ENCODE results near the gene DOCK6.

DOCK6 gene

DNA sequence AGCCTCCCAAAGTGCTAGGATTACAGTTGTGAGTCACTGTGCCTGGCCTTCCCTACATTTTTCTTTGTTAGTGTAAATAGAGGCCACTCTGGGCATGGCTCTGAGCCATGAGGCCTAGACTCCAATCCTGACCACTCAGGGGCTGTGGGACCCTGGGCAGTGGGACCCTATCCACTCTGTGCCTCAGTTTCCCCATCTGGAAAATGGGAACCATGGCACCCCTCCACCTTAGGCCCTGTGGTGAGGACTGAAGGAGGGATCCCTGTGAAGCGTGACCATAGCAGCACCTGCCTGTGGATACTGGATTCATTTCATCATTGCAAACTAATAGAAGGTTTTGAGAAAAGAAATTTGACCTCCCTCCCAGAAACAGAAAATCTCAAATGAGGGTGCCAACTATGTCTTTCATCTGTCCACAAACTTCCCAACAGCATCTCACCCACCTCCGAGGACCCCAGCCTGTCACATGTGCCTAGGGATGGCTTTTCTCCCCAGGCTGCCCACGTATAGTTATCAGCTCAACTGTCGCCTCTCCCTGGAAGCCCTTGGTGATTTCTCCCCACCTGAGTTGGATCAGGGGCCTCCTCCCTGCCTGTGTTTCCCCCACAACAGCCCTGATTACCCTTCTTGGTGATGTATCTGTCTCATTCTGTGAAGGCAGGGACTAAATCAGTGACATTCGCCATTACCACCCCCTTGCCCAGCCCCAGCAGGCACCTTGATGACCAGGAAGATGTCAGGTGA lies 17.3 kb downstream of the DOCK6 start:
- DNase-seq, result no peak

DNA sequence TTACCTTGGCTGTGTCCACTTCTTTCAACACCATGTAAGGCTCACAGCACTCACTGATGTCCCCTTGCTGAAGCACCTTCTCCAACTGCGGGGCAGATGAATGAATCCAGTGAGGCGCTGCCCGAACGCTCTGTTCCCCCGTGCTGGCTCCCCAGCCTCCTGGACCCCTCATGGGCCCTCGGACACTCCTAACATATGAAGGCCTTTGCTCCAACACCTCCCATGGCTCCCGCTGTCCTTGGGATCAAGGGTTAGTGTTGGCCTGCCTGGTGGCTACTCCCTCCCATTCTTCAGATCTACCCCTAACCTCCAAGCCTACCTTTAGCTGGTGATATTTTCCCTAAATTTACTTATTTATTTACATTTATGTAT lies 18.5 kb downstream of the DOCK6 start:
- no peak for DNase-seq

DNA sequence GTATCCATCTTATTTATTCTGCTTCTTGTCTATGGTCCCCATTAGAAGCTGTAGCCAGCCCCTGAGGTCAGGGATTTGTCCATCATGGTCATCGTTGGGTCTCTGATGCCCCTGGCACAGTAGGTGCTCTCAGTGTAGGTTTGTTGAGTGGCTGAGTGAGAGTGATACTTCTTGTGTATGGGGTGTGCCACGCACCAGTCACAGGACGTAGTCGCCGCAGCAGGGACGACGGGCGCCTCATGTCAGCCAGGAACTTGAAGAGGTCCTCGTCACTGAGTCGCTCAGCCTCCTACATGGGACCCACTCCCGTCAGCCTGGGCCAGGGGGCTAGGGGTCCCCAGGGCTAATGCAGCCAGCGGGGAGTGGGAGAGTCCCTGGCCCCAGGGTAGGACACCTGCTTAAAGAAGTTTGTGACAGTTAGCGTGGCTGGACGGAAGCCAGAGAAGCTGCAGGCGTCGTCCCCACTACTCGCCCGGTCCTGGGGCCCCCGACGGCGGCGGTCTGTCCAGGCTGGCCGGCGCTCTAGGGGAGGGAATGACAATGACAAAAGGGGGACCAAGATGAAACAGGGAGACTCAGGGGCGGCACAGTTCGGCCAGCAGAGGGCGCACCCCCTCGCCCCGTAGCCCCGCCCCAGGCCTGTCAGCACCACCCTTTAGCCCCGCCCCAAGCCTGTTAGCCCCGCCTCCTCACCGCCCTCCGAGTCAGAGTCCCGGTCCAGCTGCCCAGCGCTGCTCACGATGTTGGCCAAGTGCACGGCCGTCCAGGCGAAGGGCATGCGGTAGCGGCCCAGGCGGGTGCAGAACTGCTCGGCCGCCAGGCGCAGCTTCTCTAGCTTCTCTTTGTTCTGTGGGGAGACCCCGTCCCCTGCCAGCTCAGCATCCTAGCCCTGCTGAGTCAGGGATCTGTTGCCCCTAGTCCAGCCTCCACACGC lies 19.2 kb downstream of the DOCK6 start:
- DNase-seq, result peak; percentile 10

DNA sequence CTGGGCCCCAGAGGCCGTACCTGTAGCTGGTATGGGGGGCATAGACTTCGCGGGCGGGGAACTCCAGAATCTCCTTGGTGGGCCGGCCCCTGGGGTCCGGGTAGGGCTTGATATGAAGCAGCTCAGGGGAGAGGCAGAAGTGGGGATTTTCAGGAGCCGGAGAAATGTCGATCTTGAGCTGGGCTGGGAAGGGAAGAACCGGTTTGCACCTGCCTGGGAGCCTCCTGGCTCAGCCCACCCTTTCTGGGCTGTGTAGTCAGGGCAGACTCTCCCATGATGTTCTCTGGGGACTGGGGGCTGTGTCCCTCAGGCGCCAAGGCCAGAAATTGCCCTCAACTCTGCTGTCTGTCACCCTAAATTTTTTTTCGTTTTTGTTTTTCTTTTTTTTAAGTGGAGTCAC lies 20.3 kb downstream of the DOCK6 start:
- no peak for DNase-seq

DNA sequence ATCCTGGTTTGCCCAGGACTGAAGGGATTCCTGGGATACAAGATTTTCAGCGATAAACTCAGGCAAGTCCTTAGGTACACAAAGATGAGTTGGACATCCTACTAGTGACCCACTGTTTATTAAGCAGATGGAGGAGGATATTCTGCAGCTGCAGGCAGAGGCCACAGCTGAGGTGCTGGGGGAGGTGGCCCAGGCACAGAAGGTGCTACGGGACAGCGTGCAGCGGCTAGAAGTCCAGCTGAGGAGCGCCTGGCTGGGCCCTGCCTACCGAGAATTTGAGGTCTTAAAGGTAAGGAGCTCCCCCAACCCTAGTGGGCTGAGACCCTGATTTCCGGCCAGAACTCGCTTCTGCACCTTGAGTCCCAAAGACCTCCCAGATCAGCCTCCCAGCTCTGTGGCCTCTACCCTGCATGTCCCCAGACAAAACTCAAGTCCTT lies 22.3 kb downstream of the DOCK6 start:
- no peak for DNase-seq

DNA sequence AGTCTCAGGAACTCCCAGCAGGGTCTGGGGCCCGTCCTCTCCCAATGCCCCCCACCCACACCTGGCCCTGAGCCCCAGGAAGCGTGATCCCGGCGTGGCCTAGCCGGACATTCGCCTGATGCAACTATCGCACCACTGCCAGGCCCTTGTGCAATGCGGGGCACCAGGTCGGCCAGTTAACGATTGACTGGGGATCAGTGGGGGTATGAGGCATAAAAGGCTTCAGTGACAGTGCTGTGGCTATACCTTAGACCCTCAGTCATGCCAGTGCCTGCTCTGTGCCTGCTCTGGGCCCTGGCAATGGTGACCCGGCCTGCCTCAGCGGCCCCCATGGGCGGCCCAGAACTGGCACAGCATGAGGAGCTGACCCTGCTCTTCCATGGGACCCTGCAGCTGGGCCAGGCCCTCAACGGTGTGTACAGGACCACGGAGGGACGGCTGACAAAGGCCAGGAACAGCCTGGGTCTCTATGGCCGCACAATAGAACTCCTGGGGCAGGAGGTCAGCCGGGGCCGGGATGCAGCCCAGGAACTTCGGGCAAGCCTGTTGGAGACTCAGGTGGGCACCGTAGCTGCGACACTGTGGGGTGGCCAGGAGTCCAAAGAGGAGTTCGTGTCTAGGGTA lies 22.8 kb downstream of the DOCK6 start, which contains the start of gene ANGPTL8:
Gene ANGPTL8 (plus strand): TSS at position 243 of the 624 bp plus-strand sequence. CDS start 19 bp downstream, at position 262.
- DNase-seq, result no peak

DNA sequence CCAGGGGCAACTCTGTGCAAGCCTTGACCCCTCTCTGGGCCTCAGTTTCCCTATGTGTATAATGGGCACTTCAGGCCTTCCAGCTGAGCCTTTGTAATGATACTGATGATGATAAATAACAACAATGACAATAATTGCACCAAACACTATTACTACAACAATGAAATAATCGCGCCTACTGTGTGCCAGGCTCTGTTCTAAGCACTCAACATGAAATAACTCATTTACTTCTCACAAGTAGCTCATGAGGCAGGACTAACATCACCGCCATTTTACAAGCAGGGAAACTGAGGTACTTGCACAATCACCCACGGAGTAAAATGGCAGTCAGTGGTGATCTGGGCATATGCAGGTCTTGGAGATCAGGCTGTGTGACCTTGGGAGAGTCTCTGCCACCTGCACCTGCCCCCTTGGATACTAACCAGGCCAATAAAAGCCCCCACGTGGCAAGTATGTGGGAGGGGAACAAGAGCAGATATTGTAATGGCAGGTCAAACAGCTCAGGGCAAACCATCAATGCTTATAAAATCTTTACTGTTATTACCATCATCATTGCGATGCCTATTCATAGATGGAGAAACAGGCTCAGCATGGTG lies 23.4 kb downstream of the DOCK6 start:
- DNase-seq, result no peak

DNA sequence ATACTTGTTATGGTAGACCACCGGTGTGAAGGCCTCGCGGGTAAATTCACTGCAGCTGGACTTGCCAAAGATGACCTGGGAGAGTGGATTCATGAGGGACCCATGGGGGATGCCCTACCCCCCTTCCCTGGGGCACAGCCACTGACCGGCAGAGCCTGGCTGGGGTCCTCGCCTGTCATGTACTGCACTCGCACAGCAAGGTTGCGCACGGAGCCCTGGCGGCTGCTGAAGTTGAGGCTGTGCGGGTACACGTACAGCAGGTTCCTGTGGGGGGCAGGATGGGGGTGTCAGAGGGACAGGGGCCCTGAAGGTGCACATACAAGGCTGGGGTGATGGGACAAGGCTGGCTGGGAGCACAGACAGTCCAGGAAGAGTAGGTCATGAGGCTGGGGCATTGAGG lies 24.3 kb downstream of the DOCK6 start:
- DNase-seq, result no peak

DNA sequence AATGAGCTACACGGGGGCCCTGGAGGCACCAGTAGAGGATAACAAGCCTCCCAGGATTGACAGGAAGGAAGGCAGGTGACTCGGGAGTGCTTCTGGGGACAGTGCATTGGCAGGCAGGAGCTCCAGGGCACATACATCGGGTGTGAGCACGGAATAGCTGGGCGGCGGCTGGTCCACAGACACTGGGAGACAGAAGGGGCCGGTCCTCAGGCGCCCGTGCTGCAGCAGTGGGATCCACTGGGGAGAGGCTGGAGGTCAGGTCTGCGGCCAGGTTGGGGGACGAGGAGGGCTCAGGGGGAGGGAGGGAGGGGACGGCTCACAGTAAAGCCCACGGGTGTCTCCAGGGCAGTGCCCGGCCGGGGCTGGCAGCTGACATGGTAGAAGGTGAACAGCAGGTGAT lies 25.0 kb downstream of the DOCK6 start:
- no peak for DNase-seq

DNA sequence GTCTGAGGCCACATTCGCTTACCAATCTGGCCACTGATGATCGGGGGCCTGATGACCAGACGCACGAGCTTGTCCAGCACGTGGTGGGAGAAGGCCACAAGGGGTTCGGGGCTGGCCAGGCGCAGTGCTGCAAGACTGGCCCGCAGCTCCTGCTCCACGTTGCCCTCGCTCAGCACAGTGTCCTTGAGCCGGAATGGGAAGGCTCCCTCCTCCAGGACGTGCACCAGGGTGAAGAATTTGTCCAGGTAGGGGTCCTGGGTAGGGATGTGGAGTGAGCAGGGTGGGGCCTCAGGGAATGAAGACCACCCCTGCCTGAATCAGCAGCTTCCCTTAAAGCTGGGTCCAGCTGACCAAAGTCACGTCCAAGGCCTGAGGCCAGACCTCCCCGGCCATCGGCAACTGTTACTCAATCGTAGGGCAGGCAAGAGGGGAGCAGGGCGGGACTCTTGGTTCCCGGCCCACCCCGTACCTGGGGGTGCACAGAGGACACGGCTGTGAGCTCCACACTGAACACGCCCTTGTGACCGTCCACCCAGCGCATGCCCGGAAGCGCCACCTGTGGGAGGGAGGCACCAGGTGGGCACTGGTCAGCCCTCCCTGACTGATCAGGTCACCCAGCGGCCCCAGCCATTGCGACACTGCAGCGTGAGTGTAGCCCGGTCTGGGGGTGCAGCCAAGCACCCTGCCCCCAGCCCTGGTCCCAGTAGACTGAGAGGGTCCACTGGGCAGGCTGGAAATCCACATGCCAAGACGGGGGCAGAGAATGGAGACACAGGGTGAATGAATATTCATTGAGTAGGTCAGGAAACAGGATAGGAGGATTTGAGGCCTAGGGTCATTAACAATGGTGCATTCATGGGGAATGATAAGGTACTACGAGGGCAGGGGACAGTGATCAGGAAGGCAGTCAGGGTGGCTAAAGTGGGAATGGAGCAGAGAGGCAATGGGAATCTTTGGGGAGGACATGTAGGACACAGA lies 25.7 kb downstream of the DOCK6 start:
- no peak for DNase-seq

DNA sequence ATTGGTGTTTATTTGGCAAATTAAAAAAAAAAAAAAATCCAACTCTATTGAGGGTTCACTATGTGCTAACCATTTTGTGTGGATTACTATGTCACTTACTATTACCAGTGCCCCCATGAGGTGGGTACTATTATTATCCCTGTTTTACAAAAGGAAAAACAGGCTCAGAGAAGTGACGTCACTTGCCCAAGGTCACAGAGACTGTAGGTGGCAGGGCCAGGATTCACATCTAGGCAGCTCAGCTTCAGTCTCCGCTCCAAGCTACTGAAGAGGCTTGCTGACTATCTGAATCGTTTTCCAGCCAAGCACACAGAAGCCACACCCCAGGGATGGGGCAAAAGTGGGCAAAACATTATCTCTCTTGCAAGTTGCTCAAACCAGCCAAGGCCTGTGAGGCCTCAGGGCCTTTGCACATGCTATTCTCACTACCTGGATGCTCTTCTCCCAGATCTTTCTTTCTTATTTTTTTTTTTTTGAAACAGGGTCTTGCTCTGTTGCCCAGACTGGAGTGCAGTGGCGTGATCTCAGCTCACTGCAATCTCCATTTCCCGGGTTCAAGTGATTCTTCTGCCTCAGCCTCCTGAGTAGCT lies 27.7 kb downstream of the DOCK6 start:
- no peak for DNase-seq

DNA sequence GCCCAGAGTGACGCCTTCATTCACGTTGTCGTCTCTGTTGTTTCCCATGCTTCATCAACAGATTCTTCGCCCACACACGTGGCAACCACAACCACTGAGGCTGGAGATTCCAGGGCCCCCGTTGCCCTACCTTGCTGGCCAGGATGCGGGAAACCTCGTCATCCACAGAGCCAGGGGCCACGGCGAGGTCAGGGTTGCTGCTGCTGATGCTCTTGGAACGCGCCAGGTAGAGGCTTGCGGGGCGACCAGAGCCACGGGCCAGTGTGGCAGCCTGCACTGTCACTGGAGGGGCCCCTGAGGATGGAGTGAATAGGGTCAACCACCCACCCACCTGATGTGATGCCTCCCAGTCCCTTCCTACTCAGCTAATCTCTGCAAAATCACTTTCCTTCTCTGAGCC lies 29.3 kb downstream of the DOCK6 start:
- no peak for DNase-seq

DNA sequence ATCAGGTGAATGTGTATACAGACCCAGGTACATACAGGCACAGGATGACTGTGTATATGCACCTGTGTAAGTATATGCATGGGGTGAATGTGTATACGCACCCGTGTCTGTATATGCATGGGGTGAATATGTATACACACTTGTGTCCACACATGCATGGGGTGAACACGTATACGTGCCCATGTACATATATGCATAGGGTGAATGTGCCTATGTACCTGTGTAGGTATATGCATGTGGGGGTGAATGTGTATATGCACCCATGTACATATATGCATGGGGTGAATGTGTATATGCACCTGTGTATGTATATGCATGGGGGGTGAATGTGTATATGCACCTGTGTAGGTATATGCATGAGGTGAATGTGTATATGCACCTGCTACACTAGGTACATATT lies 29.8 kb downstream of the DOCK6 start:
- no peak for DNase-seq

DNA sequence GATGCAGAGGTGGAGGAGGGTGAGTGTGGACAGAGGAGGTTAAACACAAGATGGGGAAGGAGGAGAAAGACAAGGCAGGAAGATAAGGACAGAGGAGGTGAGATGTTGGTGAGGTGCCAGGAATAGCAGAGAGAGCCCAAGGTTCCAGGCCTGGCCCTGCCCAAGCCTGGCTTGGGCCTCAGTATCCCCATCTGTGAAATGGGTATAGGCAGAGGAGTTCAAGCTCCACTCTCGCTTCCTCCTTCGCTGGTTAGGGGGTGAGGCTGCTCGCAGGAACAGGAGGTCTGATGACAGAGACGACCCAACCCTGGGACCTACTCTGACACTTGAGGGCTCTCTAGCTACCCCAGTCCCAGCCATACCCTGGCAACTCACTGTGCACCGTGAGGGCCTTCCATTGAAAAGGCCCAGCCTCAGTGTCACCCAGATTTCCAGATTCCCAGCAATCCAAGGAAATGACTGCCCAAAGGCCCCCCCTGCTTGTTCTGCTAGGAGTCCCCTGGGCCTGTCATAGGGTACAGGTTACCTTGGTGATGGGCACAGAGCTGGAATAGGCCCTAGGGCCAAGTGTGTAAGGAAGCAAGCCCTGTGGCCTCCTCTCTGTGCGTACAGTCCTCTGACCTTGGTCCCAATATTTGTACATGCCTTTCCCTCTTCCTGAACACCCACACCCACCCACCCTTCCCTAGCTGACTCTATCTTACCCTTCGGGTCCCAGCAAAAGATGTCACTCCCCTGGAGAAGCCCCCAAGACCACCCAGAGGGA lies 31.5 kb downstream of the DOCK6 start:
- DNase-seq, result no peak

DNA sequence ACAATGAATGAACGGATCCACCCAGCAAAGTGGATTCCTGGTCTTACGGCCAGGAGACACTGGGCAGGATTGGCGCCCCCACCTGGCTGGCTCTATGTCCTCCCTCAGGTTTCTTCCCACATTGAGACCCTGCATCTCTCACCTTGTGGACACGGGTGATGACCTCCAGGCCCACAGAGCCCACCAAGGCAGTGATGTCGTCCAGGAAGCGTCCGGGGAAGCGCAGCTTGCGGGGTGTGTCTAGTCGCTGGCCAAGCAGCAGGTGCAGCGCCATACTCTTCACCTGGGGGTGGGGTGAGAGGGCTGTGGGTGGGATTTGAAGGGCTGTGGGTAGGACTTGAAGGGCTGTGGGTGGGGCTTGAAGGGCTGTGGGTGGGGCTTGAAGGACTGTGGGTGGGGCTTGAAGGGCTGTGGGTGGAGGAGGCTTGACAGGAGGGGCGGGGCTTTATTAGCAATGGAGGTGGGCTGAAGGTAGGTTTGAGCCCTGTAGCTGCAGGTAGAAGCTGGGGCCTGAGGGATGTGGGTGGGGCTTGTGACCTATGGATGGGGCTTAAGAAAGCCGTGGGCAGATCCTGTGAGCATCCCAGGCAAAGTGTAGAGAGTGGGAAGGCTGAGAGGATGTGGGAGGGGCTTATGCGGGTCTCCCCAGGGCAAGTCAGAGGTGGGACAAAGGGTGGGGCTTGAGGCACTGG lies 35.0 kb downstream of the DOCK6 start:
- no peak for DNase-seq

DNA sequence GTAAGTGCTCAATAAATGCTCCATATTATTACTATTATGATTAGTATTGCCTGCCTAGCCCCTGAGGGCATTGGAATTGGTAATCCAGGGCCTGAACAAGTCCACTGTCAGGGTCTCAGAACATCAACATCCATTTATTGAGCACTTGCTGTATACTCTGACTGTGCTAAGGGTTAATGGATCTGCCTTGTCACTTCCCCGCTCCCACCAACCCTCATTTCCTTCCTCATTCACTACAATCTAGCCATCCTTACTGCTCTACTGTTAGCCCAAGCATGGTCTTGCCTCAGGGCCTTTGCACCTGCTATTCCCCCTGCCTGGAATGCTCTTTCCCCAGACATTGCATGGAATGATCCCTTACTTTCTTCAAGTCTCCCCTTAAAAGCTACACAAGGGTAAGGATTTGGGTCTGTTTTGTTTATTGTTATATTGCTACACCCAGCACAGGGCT lies 35.6 kb downstream of the DOCK6 start:
- no peak for DNase-seq

DNA sequence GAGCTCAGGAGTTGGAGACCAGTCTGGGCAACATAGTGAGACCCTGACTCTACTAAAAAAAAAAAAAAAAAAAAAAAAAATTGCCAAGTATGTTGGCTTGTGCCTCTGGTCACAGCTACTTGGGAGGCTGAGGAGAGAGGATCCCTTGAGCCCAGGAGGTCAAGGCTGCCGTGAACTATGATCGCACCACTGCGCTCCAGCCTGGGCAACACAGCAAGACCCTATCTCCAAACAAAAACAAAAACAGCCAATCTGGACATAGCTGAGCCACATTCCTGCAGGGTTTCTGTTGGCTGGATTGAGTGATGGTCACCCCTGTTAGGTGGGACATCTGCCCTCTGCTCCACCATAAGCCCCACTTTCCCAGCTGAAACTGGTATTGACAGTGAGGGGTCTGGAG lies 36.5 kb downstream of the DOCK6 start:
- DNase-seq, result no peak

DNA sequence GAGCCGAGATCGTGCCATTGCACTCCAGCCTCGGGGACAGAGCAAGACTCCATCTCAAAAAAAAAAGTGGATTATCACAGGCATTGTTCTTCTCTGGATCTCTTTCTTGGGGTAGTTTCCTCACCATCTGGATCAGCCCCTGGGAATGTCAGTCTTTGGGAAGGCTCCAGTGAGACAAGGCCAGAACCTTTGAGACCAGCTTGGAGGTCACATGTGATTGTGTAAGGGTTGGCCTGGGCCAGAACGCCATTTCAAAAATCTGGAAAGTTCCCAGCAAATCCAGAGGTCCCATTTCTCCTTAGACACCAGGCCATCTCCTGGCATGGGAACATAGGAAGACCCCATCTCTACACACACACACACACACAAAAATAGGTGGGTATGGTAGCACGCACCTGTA lies 37.2 kb downstream of the DOCK6 start:
- DNase-seq, result no peak

DNA sequence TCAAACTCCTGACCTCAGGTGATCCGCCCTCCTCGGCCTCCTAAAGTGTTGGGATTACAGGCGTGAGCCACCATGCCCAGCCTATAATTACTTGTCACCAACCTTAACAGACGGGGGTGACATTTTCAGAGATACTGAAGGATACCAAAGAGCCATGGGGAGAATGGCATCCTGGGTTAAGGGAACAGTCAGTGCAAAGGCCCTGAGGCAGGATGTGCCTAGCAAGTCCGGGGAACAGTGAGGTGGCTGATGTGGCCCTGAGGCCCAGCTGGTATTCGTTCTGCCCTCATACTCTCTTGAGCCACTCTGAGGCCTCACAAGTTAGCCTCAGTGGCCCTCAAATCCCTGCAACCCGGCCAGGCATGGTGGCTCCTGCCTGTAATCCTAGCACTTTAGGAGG lies 37.9 kb downstream of the DOCK6 start:
- DNase-seq, result no peak

DNA sequence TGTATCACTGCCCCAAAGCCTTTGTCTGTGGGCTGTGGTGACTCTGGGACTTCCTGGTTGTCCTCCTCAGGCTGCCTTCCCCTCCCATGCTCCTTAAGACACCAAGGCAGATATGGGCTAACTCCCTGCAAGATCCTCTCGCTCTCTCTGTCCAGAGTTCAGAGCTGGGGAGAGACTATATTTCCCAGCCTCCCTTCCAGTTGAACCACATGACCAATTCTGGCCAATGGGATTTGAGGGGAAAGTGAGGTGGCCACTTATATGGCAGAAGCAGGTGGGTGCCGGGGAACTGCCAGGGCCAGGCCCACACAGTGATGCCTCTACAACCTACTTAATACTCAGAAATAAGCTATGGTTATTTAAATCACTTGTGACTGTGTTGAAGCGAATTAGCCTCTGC lies 39.1 kb downstream of the DOCK6 start:
- no peak for DNase-seq

All from amniotic stem cell (primary cell).